HUDEP-2 (cell line): ENCODE data around the gene CMTM7.

Experiments
- DNase-seq, 76 experiments: peaks; one replicate each; lab custom pipeline; 2025; ENCODE audit not compliant: unreplicated experiment in 76 of 76; lab: John Stamatoyannopoulos, UW

Gene CMTM7

GRCh38 chr3:32391643-32392535 lies at the start of gene CMTM7:
Gene CMTM7, plus strand, starts transcription at chr3:32391853. Its CDS starts 54 bp downstream, at chr3:32391907.
- peak in 33 of 76 experiments; percentile 1 to 46 (median 23) for DNase-seq

- no peak for DNase-seq
Measured at GRCh38 chr3:32347343-32348125, 44.1 kb upstream of the CMTM7 start.

GRCh38 chr3:32349184-32349583 lies 42.5 kb upstream of the CMTM7 start:
- DNase-seq: no peak

GRCh38 chr3:32352563-32352962 lies 39.1 kb upstream of the CMTM7 start:
- DNase-seq: no peak

GRCh38 chr3:32353351-32353750 lies 38.3 kb upstream of the CMTM7 start:
- no peak for DNase-seq

- peak in 6 of 76 experiments; percentile 8 to 41 (median 14) for DNase-seq
Measured at GRCh38 chr3:32354362-32354778, 37.3 kb upstream of the CMTM7 start.

GRCh38 chr3:32355751-32356291 lies 35.8 kb upstream of the CMTM7 start:
- DNase-seq: no peak

GRCh38 chr3:32359766-32360492 lies 31.7 kb upstream of the CMTM7 start:
- DNase-seq: no peak

GRCh38 chr3:32360493-32360827 lies 31.2 kb upstream of the CMTM7 start:
- DNase-seq: no peak

- no peak for DNase-seq
Measured at GRCh38 chr3:32366638-32367397, 24.8 kb upstream of the CMTM7 start.

GRCh38 chr3:32367442-32367841 lies 24.2 kb upstream of the CMTM7 start:
- no peak for DNase-seq

GRCh38 chr3:32371461-32372212 lies 20.0 kb upstream of the CMTM7 start:
- no peak for DNase-seq

GRCh38 chr3:32372213-32372490 lies 19.5 kb upstream of the CMTM7 start:
- no peak for DNase-seq

GRCh38 chr3:32373276-32373675 lies 18.4 kb upstream of the CMTM7 start:
- no peak for DNase-seq

- peak in 1 of 76 experiments; percentile 20 for DNase-seq
Measured at GRCh38 chr3:32373844-32374243, 17.8 kb upstream of the CMTM7 start.

GRCh38 chr3:32374788-32375595 lies 16.7 kb upstream of the CMTM7 start:
- DNase-seq: peak in 47 of 76 experiments; percentile 2 to 78 (median 36)

GRCh38 chr3:32375596-32375930 lies 16.1 kb upstream of the CMTM7 start:
- no peak for DNase-seq

GRCh38 chr3:32376115-32376514 lies 15.5 kb upstream of the CMTM7 start:
- no peak for DNase-seq
